Spleen (tissue), 7 donors: Measurements from ENCODE around the gene NLGN1.

Experiments
- CTCF ChIP-seq, 11 experiments: fragments of 200-600 bp in 7 of 11; fragments of 450-650 bp in 4 of 11; sonication (generic) in 4 of 11; IDR thresholded peaks in 8 of 11; conservative IDR thresholded peaks in 3 of 11; 1 replicate in 7 of 11; 2 replicates in 4 of 11; pipeline versions ENCODE4 v1.4.0 to v1.8.0; 2016 to 2021; ENCODE audit warnings: antibody characterized with exemption in 11 of 11, inconsistent platforms in 4 of 11, mild to moderate bottlenecking in 1 of 11
- POLR2A ChIP-seq, 3 donors: fragments of 450-650 bp; IDR thresholded peaks; one replicate each; pipeline ENCODE4 v1.5.1; 2017; ENCODE audit warnings: antibody characterized with exemption in 3 of 3, mild to moderate bottlenecking in 1 of 3
- POLR2AphosphoS5 ChIP-seq, 3 donors: sonication (generic); formaldehyde crosslinking; IDR thresholded peaks; one replicate each; pipeline ENCODE4 v1.5.1; 2017; ENCODE audit warnings: antibody characterized with exemption in 3 of 3
- donor health status: DM: no; HTN: no; CAD: no; lungs with moderate emphysema.
- donor health status: DM: no; HTN: no; CAD: no.
- donor health status: DM: no; HTN: no; CAD: no.

GRCh38 chr3:173890091-173890490, 492.5 kb downstream of the NLGN1 start:
- TF ChIP-seq CTCF (IDR thresholded peaks at IDR 0.05 in 8 of 11, conservative IDR thresholded peaks at IDR 0.05 in 3 of 11) (no peak), POLR2A (IDR thresholded peaks at IDR 0.05) (no peak), POLR2AphosphoS5 (IDR thresholded peaks at IDR 0.05) (no peak)
